Left renal pelvis (tissue), 4 donors: ENCODE results near the gene KCNMA1. TPM values are rescaled to one million over a fixed set of nuclear protein-coding genes. Genes with fewer than 3 reads are reported as not detected.

Source experiments
- DNase-seq, 4 donors: peaks; one replicate each; pipeline ENCODE4 v3.0.0-alpha.2; 2013; ENCODE audit warnings: low read depth in 4 of 4, low spot score in 3 of 4
- polyA plus RNA-seq, 4 donors: library from polyadenylated mRNA; unstranded; fragments of 120-200 nt; gene quantifications; one replicate each; pipeline ENCODE4 v1.2.1, GENCODE V29; 2013; ENCODE audit not compliant: insufficient read length in 4 of 4

Gene KCNMA1
- polyA plus RNA-seq, 4 donors = 3.3 to 4.9 (median 4.4) TPM

GRCh38 chr10:77117501-77117900 is 520.1 kb downstream of the KCNMA1 start:
- DNase-seq = no peak

DNA sequence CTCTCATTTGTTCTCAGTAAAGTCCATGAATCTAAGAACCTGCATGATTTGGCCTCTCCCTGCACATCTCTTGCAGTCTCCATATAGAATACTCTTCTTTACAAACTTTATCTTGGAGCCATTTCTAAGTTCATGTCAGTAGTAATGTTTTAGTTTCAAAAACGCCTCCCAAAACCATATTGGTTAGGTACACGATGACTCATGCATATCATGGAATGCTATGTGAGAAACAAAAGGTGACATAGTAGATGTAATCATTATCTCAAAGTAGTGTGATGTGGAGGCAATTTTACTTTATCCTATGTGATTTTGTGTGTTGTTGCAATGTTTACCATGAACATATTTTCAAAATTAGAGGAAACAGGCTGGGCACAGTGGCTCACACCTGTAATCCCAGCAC is 520.7 kb downstream of the KCNMA1 start:
- DNase-seq = no peak

- DNase-seq = no peak
Measured at GRCh38 chr10:77114181-77114821, 523.3 kb downstream of the KCNMA1 start.

- DNase-seq = peak in 1 of 4 donors; percentile 32
Measured at GRCh38 chr10:77111611-77112550, 525.7 kb downstream of the KCNMA1 start.

GRCh38 chr10:77110757-77111156 is 526.9 kb downstream of the KCNMA1 start:
- no peak for DNase-seq

GRCh38 chr10:77109351-77109994 is 528.1 kb downstream of the KCNMA1 start:
- DNase-seq = no peak

DNA sequence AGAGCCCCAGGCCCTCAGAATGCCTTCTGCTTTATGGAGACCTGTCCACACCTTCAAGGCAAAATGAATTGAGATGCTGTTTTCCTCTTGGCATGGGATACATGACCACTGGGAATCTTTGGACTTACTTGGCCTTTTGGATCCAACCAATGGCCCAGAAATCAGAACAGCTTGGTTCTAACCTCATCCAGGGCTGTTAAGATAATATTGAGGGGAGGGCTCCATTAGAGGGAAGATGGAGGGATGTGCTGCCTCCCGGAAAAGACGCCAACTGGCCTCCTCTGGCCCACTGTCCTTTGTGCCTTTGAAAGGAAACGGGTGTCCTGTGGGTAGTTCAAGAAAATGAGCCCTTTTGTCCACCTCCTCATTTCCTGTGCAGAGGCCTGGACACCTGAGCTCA is 530.9 kb downstream of the KCNMA1 start:
- no peak for DNase-seq

DNA sequence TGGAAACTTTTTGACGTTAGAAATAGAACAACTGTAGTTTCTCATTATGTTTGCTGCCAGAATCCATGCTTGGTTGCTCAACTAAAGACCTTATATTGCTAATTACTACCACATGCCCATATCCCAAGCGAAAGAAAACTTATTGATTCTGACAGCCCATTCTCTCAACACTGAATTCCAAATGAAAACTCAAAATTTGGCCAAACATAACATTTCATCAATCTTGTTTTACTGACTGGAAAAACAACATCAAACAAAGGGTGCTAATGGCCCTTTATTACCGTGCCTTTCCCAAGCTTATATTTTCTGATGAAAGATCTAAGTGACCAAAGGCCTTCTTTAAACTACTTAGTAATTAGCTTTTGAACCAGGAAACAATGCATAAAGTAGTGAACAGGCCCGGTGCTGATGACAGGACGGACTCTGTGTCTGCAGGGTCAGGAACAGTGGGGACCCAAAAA is 531.8 kb downstream of the KCNMA1 start:
- DNase-seq = peak; percentile 60 to 74 (median 70)

DNA sequence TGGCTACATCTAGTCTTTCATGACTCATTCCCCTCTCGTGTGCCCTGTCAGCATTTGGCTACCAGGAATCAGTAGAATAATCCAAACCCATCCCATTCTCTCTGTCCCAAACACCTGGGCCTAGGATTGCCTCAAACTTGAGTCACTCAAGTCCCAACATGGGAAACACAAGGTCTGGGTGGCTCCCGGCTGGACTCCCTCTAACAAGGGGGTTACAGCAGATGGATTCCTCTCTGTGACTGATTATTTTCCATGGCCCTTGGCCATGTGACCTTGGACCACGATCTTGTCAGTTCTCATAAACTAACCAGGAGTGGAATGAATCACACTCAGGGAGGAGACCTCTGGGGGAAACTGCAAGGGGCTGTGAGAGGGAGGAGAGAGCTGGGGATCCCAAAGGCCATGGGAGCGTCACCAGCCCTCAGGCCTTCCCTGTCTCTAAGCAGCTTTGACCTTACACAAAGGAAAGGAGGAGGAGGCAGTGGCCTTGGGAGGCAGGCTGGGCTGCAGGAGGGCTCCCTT is 533.1 kb downstream of the KCNMA1 start:
- DNase-seq = peak; percentile 32 to 56 (median 51)

- DNase-seq = no peak
Measured at GRCh38 chr10:77103213-77103612, 534.4 kb downstream of the KCNMA1 start.

- no peak for DNase-seq
Measured at GRCh38 chr10:77101341-77101740, 536.3 kb downstream of the KCNMA1 start.

GRCh38 chr10:77099136-77099535 is 538.5 kb downstream of the KCNMA1 start:
- DNase-seq = no peak

DNA sequence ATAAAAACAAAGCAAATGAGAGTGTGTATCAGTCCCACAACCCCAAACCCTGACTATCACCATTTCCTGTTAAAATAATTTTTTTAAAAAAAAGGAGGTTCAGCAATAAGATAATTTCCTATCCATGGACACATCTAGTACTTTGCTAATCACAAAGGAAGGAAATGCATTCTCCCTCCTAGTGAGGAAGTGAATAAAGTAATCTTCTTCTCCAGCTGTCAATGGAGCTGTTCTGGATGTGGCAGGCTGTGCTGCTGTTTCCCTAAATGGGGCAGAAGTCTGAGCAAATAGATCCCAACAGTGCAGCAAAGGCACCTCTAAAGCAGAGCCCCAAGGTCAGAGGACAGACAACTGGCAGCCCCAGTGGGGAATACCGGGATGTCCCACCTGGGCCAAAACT is 540.0 kb downstream of the KCNMA1 start:
- no peak for DNase-seq

DNA sequence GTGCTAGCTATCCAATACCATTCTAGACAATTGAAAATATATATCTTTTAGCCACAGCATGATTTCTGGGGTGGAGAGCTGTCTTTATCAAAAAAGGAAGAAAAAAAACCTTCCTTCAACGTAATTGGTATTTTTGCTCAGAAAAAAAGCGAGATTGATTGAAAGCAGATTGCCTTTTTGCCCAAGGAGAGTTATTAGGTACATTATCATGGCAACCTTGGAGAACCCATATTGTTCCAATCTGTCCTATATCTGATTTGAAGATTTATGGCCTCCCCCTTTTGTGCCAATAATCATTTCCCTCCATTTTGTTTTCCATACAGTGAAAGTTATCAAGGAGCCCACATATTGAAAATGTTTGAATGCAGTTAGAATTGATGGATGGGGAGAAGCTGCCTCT is 544.5 kb downstream of the KCNMA1 start:
- no peak for DNase-seq

DNA sequence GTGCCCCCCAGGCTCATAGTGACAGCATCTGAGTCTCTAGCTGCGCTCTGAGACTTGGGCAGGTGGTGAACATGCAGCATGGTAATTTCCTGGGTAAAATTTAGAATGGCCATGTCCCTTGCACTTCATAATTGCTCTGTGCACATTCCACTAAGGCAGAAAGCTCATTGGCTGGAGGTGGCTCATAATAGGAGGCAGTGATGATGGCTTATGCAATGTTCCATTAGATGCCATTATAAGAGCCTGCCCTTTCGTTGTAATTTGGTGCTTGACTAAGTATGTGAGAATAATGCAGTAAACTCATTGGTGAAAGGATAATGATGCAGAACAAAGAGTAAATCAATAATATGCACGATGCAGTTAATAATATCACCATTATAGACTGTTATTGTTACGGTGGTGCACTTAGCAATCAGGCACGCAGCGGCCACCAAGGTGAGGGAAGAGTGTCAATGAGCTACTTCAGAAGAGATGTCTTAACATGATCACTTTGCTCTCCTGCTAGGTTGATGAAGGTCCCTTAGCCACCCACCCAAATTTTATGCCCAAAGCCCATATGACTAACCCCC is 545.9 kb downstream of the KCNMA1 start:
- DNase-seq = no peak

- DNase-seq = no peak
Measured at GRCh38 chr10:77090381-77091356, 546.9 kb downstream of the KCNMA1 start.

DNA sequence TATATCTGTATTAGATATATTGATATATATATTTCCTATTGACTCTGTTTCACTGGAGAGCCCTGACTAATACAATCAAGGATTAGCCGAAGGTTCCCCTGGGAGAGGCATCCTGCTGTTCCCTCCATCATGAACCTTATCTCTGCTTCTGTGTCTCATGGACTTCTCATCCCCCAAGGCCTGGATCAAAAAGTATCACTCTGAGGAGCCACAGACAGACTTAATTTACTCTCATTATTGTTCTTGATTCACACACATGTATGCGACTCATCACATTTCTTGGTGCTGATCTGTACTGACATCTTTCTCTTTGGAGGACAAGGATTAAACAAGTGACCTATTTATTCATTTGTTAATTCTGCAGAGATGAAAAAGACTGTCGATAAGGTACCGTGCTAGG is 550.2 kb downstream of the KCNMA1 start:
- no peak for DNase-seq

DNA sequence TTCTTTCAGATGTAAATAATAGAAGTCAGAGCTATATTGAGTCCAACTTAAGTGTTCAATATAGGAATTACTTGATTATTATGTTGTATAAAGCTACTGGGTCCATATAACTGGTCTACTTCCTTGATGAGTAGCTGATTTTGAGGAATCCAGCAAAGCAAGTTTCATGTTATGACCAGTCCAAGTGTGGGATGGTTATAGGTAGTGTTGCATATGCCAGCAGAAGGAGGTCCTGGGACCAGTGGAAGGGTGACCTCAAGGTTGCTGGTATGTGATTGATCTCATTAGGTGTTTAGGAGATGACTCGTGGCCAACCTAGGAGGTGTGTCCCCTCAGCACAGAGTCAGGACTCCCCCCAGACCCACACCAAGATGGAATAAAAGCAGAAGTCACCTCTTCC is 551.5 kb downstream of the KCNMA1 start:
- DNase-seq = no peak

- DNase-seq = no peak
Measured at GRCh38 chr10:77085344-77085743, 552.3 kb downstream of the KCNMA1 start.
